Activated CD4-positive, alpha-beta T cell treated with anti-CD3 and anti-CD28 coated beads, Interleukin-10, Interleukin-2, amounts not matched to agents 100 ng/mL and 50 ng/mL, durations not matched to agents 16 hours and 8 hours (primary cell): ENCODE data around the gene WIPF1.

ENCODE experiments used
- DNase-seq: peaks from one replicate; pipeline ENCODE4 v3.0.0-alpha.2; 2020

The WIPF1 gene

DNA sequence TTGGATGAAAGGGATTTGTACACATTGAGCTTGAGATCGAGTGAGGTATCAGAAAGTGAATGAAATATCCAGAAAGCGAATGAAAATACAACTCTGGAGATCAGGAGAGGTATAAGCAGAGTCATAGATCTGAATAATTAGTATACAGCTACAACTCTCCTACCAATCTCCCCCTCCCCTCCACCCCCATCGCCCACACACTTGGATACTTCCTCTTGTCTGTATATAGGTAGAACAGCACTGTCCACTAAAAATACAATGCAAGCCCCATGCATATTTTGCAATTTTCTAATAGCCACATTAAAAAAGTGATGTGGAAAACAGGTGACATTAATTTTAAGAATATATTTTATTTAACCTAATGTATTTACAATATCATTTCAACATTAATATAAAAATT is 23.7 kb upstream of the WIPF1 start:
- no peak for DNase-seq

DNA sequence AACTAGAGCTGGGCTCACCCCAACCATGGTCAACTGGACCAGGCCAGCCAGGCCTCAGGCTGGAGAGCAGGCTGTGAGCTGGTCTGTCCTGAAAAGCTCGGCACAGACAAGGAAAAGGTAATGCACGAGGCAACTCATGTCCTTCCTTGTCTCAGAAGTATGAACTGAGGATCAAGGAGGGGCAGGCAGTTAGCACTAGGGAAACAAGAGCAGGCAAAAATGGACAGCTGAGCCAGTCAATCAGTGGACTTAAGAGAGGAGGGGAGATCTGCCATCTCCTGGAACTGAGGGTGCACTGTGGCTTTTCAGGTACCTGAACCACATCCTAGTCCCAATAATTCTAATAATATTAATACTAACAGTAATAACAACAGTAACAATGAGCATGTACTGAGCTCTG is 20.6 kb upstream of the WIPF1 start:
- no peak for DNase-seq

DNA sequence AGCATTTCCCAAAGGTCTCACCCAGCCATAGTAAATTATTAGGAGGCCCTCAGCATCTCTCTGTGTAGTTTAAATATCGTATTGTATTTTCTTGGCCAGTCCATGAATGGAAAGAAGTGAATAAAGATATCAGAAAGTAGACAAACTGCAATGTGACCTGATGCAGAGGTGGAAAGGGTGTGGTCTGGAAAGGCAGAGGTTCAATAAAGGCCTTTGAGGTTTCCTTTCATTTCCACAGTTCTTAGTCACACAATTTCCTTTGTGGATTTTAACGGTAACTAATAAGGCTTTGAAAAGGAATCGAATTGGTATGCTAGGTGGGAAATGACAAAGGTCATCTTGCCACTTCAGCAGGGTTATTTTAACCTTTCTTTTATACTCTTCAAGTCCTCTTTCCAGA is 20.1 kb upstream of the WIPF1 start:
- peak; percentile 76 for DNase-seq

DNA sequence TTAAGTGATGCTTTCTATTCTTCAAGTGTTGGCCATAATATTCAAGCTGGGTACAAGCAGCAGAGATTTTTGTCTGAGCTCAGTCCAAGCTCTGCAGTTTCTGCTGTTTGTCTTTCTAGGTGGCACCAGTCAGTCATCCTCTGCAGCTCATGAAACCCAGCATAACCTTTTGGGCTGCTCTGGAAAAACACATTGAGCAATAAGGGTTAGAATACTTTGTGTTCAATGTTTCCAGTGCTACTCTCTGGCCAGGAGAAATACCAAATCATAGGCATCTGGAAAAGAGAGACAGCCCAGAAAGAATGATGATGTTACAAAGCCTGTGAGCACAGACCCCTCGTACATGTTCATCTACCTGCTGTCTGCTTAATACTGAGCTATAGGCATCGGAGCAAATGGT is 19.5 kb upstream of the WIPF1 start:
- DNase-seq = no peak

DNA sequence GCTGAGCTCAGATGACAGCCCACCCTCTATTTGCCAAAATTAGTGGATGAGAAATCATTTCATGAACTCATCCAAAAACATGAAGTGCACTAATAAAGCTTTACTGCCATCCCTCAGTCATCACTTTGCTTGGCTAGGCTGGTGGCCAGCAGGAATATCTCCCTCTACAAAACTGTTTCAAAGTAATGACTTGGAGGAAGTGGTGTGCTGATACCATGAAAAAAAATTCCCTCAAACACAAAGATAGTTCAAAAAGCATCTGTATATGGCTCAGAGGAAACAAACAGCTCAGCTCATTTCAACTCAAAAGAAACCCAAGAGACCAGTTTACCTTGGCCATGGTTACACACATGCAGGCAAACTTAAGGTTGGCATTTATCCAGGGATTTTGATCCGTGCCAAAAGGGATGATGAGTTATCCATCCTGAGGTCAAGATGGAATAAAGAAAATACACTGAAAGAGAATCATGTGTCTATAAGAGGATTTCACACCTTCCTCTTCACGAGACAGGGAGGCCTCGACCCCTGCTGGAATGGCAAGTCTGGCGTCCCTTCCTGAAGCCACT is 18.4 kb upstream of the WIPF1 start:
- DNase-seq = peak; percentile 60

DNA sequence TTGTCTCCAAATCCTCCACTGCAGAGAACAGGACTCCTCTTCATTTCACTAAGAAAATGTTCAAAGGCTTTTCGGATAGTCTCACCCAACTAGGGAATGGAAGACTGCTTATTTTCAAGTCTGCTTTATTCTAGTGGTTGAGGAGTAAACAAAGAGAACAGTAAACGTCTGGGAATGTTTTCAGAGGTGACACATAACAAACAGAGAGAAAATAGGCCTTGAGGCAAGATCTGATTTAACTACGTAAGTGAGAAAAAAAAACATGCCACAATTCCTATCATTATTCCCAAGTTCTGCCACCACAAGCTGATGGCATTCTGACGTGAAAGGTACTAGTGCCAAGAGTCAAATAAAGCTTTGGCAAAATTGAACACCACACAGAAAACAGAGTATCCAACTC is 16.7 kb upstream of the WIPF1 start:
- DNase-seq = no peak

DNA sequence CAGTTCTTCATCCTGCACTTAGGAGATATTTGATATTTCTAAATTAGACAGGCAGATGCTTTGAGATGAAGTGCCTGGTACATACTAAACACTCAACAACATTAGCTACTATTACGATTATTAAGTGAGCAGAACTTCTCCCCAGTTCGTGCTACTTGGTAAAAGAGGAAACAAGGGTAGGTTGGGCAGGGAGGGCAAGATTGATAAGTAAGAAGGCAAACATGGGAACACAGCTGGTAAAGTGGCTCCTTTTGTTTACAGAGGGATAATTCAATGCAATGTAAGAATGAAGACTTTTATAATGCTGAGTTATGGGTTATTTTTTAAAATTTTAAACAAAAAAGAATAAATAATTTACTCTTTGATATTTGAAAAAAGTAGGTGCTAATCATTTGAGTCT is 15.9 kb upstream of the WIPF1 start:
- no peak for DNase-seq

DNA sequence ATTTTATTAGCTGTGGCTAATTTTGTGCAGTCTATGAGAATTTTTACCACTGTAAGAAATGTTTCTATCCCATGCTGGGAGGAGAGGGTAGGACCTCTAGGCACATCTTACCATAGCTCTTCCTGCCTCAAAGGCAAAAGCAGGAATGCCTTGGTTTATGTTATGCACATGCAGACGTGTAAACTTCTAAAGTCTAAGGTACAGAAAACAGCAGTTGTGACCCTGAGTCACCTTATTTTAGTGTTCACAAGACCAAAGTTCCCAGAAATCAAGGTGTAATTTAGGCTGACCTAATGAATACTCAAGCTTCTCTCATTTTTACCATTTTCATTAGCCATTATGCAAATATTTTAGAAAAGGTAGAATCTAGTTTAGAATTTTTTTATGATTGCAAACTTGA is 15.4 kb upstream of the WIPF1 start:
- no peak for DNase-seq

DNA sequence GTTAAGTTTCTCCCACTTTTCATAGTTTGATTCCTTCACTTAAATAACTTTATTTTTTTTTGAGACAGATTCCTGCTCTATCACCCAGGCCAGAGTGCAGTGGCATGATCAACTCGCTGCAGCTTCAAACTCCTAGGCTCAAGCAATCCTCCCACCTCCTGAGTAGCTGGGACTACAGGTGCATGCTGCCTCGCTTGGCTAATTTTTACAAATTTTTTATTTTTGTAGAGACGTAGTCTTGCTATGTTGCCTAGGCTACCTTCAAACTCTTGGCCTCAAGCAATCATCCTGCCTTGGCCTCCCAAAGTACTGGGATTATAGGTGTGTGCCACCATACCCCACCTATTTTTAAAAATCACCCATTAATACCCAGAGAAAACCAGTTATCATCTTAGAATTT is 14.2 kb upstream of the WIPF1 start:
- no peak for DNase-seq

DNA sequence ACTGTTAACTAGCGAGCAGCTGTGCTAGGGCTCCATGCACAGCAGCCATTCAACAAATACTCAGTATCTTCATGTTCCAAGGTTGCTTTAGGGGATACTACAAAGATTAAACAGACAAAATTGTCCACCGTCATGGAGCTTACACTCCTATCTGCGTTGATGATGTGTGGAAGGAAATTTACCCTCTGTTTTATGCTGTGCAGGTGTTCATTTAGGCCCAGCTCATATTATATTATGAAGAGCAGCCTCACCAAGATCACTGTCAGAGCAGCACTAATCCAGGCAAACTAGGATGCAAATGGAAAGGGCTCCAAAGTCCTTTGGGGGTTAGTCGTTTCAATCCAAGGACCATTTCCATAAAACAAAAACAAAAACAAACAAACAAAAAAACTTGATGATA is 13.4 kb upstream of the WIPF1 start:
- no peak for DNase-seq

DNA sequence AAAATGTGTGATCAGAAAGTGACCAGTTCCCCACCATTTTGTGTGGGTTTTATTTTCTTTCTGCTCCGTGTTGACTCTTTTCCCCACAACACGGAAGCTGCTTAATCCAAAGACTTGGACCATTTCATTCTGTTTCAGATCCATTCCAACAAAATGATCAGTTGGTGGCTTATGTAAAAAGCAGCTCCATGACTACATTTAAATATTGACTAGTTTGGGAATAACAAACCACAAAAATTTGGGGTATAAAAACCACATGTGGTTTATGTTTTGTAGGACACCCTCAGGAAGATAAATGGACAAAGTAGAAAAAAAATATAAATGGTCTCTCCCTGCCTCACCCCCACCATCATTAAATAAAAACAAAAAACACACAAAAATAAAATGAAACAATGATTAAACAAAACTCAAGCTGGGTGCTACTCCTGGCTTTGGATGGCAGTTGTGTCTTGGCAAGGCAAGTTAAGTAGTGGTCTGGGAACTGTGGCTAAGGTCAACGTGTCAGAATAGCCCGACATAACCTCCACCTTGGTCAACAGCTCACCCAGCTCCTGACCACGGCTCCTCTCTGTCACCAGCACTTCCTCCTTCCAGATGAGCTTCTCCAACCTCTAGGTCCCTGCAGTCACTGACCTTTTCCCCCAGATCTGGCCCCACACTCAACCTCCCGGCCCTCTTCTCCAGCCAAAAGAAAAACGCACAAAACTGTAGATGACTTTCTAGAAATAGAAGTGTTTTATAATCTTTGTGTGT is 12.8 kb upstream of the WIPF1 start:
- peak; percentile 50 for DNase-seq

DNA sequence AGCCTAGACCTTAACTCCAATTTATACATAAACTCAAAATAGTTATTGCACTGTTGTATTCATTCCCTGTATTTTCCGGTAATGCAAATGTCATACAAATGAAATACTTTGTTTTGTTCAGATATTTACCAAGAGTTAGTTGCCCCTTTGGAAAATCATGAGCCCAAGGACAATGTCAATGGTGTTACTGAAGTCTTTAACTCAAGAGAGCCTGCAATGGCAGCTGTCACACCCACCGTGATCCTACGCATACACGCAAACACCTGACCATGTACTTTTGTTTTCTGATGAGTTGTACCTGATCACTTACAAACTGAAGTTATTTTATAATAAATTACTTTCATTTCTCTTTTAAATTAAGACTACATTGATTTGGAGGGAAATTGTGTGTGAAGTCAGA is 11.7 kb upstream of the WIPF1 start:
- DNase-seq = no peak

DNA sequence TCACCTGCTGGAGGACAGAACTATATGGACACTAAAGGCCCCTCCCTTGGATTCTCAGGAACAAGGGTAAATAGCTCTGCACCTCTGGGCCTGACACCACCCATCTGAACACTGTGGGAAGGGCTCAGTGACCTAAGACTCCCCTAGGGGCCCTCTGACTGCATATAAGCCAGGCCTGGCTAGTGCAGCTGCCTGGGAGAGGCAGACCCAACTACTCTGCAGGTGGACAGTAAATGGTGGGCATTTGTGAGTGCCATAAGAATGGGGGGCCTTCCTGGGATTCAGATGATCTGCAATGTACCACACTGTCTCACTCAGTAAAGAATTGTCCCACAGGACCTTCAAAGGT is 11.2 kb upstream of the WIPF1 start:
- DNase-seq = peak; percentile 50

DNA sequence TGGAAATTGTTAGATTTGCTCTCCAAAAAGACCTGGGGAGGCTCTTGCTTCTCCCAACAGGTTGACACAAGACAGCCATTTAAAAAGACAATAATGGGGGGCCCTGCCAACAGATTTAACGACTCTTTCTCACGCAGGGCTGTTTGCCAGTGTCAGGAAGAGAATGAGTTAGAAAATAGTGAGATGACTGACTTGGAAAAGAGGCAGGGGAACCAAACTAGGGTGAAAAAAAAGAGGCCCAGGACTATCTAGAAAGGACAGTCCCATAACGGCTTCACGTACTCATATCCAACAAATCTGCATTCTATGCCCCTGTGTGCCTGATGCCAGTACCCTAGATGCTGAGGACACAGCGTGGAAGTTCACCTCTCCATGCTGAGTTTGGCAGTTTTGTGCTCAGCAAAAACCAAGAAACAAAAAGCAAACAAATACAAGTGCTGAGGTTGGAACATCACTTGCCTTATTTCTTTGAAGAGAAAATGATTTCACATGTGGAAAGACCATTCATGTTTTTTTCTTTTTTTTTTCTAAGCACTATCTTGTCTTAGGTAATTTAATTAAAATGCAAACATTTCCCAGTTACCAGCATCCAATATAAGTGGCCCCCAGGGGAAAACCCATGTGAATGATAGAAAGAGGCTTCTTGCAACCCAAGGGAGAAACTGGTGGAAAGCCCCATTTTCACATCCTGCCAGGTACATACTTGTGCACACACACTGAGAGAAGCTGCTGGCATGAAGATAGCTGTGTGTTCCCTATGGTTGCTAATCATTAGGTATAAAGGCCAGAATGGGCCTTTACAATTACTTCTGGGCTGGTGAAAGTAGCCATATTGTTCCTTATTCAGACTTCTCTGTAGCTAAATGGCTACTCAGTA is 10.6 kb upstream of the WIPF1 start:
- DNase-seq = peak; percentile 84

DNA sequence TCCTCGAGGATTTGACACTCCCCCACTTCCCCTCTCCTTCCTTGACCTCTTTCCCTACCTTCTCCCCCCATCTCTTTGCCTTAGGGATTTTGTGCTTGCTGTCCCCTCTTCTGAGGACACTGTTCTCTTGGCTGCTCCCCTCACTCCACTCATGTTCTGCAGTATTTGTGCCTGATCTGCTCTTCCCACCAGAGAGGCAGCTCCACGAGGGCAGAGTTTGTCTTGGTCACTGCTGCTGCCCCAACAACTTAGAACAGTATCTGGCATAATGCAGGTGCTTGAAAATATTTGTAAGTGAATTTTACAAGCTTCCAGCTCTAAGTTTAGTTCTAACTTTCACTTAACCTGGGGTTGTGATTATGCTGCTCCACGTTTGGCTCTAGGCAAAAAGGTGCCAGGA is 10.0 kb upstream of the WIPF1 start:
- DNase-seq = no peak

DNA sequence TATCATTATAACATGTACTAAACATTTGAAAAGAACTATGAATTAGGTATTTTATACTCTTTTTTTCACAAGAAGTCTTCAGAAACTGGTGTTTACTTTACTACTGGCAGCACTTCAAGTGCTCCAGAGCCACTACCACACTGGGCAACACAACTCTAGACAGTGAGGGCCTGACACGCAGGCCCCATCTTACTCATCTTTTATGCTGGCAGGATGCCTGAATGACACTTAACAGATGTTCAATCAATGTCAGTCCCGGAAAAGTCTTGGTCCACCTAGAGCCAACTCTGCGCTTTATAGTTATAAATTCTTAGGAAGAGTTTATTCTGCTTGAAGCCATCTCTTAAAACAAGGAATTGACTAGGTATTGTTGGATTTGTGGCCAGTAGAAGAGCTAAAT is 8.7 kb upstream of the WIPF1 start:
- peak; percentile 87 for DNase-seq

DNA sequence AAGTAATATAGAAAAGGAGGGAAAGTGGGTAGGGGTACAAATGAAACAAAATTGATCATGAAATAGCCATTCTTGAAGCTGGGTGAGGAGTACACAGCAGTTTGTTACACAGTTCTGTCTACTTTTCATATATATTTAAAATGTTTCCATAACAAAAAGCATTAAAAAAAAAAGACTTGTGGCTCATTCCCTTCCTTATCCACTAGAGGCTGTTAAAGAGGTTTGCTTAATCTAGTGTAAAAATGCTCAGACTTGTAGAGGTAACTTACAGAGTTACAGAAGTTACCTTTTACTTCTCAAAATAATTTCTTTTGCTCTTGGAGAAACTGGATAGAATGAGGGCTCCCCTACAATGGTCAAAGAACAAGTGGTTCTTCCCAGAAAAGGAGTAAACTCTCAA is 8.1 kb upstream of the WIPF1 start:
- peak; percentile 47 for DNase-seq

DNA sequence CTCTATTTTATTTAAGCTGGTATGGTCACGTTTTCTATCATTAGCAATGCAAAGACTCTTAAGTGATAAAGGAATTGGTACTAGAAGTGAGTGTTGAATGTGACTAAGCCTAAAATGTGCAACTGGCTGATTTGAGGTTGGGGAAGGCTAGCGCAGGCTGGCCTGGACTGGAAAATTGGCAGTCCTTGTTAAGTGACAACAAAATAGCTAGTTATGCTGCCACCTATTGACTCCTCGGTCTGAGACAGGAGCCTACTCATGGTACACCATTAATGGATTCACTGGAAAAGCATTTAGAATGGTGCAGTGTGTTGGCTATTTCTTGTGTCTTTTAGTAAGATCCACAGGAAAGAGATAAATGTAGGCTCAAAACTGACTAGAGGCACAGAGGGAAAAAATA is 5.7 kb upstream of the WIPF1 start:
- DNase-seq = peak; percentile 78

DNA sequence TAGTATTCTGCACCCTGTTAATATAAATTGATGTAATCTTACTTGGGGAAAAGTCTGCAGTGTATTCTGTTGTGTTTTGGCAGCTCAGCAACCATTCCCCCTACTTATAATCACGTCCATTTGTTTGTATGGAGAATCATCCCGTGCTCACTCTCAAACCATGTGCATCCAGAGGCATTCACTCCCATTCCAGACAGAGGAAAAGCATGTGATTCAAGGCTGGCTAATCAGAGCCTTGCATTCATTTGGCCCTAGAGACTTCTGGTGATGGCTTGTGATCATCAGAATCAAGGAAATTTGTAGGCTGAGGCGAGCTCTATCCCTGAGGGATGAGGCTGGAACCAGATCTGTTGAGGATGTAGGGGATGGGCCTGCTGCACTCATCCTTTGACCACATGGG is 5.1 kb upstream of the WIPF1 start:
- no peak for DNase-seq

DNA sequence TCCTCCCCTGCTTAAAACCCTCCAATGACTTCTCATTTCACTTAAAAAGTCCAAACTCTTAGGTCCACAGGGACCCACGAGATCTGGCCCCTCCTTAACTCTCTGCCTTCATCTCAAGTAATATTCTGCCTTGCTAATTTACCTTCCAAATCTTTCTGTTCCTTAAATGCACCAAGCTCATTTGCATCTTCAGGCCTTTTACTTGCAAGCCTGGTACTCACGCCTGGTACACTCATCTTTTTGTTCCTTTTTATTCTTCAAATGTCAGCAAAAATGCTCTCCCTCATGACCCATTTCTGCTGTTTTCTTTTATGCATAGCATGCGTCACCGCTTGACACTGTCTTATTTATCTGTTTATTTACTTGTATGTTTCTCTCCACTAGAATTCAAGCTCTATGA is 2.7 kb upstream of the WIPF1 start:
- DNase-seq = no peak

DNA sequence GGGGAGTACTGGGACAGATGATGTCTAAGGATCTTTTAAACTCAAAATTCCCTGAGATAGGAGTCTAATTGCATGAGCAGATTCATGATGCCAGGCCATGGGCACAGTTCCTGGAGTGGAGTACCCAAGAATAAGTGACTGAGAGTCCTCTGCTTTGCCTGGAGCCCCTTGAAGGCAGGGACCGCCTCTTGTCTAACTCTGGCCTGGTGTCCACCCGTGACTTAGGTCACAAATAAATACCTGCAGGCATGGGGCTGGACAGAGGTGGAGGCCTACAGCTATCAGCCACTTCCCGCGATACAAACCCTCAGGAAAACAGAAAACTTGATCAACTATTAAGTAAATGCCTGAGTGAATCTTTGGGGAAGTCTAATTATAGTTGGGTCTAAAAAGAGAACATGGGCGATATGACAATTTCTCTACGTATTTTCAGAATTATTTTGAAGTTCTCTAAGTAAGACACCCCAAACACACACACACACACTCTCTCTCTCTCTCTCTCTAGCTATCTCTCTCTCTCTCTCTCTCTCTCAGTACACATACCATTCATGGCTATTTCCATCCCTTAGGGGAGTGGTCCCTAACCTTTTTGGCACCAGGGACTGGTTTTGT is 1.8 kb upstream of the WIPF1 start:
- DNase-seq = no peak

DNA sequence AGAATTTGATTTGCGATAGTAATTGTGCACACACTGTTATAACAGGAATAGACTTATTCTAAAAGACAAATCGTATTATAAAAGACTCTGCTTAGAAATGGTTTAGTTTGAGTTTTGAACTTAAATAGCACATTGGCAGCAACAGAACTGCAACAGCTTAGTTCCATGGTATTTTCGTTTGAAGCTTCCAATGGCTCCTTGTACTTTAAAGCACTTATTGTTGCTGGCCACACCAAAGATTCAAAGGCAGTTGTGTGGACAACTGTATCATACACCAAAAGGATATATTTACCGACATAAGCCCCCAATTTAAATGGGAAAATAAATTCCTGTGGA is 627 bp downstream of the WIPF1 start:
- DNase-seq = no peak

DNA sequence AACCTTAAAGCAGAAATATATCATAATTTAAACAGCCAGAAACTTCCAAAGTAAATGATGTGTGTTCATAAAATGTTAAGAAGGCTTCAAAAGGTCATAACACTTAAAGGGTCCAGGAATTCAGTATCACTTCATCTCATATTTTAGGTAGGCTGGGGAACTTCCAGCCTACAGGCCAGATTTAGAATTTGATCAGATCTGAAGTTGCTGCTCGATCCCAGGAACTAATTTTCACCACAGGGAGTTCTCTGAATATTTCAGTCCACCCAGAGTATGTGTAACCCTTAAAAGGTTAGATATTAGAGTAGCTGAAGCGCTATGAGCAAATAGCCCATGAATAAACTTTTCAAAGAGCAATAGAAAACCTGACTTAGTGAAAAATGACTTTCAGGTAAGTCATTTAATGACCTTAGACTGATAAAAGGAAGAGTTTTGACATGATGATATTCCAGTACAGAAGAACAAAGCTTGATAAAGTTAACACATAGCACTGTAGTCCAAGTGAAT is 1.7 kb downstream of the WIPF1 start:
- DNase-seq = peak; percentile 69
